WTC11 (cell line): ENCODE measurements around the gene LRRC49.

Experiments
- JUN ChIP-seq: sonication (generic); formaldehyde crosslinking; IDR thresholded peaks from 2 replicates; pipeline ENCODE4 v1.8.0; 2023; ENCODE audit warnings: mild to moderate bottlenecking, missing genetic modification reagents
- ZNF263 ChIP-seq: sonication (generic); formaldehyde crosslinking; IDR thresholded peaks from 2 replicates; pipeline ENCODE4 v1.8.1; 2022; ENCODE audit warnings: low read depth, mild to moderate bottlenecking, moderate library complexity, missing genetic modification reagents
- TF ChIP-seq, protein P1 (sequence below): sonication (generic); formaldehyde crosslinking; IDR thresholded peaks from 2 replicates; pipeline ENCODE4 v1.8.0; 2022; ENCODE audit warnings: mild to moderate bottlenecking, missing genetic modification reagents
- TF ChIP-seq, protein P2 (sequence below): fragments of 200-600 bp; IDR thresholded peaks from 2 replicates; pipeline ENCODE4 v1.8.0; 2022; ENCODE audit warnings: antibody characterized with exemption

DNA sequence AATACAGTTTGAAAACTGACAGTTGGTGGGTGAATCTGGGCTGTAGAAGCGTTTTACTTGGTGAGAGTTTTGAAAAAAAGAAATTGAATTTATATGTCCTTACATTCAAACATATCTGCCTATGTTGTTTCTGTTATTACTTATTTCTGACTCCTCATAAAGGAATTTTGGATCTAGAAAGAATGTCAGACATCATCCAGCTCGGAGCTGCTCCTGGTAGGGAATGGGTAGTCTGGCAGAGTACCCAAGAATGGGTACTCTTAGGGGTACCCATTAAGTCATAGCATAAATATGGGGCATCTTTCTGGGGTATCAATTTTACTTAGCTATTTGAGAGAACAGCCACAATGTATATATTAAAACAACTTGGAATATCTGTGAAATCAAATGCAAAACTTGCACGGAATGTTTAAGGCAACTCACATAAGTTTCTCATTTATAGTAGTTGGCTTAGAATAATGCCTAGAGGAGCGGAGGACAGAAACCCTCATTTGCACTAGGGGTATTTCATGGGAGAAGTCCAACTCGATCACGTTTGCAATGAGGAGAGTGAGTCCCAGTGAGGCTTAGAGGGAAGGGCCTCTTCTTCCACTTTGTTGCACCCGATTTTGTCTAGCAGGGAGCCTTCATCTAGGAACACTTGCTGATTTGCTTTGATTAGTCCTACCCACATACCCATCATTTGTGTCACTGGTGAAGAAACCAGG lies 36.3 kb upstream of the LRRC49 start:
- TF ChIP-seq, protein P1, sequence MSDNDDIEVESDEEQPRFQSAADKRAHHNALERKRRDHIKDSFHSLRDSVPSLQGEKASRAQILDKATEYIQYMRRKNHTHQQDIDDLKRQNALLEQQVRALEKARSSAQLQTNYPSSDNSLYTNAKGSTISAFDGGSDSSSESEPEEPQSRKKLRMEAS (CRISPR knock-in tag), result no peak
- no peak for TF ChIP-seq JUN
- TF ChIP-seq, protein P2, sequence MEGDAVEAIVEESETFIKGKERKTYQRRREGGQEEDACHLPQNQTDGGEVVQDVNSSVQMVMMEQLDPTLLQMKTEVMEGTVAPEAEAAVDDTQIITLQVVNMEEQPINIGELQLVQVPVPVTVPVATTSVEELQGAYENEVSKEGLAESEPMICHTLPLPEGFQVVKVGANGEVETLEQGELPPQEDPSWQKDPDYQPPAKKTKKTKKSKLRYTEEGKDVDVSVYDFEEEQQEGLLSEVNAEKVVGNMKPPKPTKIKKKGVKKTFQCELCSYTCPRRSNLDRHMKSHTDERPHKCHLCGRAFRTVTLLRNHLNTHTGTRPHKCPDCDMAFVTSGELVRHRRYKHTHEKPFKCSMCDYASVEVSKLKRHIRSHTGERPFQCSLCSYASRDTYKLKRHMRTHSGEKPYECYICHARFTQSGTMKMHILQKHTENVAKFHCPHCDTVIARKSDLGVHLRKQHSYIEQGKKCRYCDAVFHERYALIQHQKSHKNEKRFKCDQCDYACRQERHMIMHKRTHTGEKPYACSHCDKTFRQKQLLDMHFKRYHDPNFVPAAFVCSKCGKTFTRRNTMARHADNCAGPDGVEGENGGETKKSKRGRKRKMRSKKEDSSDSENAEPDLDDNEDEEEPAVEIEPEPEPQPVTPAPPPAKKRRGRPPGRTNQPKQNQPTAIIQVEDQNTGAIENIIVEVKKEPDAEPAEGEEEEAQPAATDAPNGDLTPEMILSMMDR, result no peak
- no peak for TF ChIP-seq ZNF263 (CRISPR knock-in tag)
